NT2/D1 (cell line): ENCODE results near the gene AIG1.

Experiments
- SUZ12 ChIP-seq: IDR thresholded peaks from 2 replicates; pipeline ENCODE4 v1.6.1; 2011; ENCODE audit not compliant: insufficient read length, insufficient read depth; ENCODE audit errors: extremely low read depth
- YY1 ChIP-seq: IDR thresholded peaks from 2 replicates; pipeline ENCODE4 v1.6.1; 2011; ENCODE audit not compliant: insufficient read length, insufficient read depth

DNA sequence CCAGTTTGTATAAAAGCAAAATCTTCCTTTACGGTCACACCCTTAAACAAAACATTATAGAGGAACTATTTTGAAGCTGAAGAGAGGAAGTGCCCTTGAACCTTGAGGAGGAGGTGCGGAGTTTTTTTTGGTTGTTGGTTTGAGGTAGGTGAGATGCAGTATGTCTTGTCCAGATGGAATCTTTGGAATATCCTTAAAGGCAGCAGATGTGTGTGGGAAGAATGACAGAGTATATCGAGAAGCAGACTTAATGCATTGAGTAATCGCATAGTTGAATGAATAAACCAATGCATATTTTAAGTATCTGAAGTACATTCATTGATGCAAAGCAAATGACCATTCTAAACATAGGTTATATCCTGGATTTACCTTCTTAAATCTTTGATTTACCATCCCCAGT, 49.9 kb downstream of the AIG1 start:
- TF ChIP-seq SUZ12 (no peak), YY1 (no peak)
